ENCODE data around the gene SULT1E1.
"Not testable (repeated sequence)": the region's sequence is repeated elsewhere in the genome, so short reads cannot be mapped to it uniquely, and the experiment has no call there.

SULT1E1 gene

DNA sequence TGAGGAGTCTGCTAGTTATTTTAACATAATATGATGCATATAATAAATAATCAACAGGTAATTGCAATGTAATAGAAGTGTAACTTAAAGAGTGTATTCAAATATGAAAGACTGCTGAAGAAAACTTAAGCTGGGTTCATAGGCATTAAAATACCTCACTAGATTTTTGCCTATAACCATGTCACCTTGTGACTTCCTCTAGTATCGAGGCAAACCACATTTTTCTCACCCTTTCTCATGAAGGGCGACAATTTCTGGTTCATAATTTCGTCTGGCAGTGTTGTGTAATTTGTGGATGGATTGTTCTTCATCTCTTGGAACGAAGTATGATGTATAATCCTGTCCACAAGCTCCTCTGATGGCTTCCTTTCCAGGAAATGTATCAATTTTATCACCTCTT is 16.0 kb downstream of the SULT1E1 start:
- no peak for DNase-seq (ENCODE audit: low read depth, low spot score)

DNA sequence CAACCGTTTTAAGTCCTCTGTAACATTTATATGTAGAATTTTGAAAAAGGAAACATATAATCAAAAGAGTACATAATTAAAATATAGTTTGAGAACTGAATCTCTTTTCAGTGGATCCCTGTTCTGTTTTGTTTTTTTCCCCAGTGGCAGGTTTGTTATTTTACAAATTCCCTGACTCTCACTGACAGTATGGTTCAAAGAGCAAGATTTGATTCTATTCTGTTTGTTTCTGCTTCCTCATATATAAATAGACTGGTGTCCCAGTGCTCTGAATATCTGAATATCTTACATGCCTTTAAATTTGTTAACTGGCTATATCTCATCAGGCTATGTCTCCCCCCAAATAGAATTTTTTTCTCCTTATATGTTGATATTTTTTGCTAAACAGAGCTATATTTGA is 16.6 kb downstream of the SULT1E1 start:
- no peak for DNase-seq (ENCODE audit: low read depth, low spot score)

DNA sequence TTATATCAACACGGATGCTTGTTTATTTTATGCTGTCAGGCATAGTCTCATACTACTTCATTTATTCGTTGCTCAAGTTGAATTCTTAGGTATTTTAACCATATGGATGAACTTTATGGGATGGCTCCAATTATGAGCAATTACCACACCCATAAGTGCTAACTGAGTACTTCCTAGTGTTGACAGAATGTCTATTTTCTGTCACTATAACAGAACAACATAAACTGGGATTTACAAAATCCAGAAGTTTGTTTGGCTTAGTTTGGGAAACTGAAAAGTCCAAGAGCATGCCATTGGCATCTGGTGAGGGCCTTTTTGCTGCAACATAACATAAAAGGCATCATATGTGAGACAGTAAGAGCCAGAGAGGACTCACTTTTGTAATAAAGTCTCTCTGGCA is 21.0 kb downstream of the SULT1E1 start:
- DNase-seq (ENCODE audit: low read depth, low spot score) = no peak

DNA sequence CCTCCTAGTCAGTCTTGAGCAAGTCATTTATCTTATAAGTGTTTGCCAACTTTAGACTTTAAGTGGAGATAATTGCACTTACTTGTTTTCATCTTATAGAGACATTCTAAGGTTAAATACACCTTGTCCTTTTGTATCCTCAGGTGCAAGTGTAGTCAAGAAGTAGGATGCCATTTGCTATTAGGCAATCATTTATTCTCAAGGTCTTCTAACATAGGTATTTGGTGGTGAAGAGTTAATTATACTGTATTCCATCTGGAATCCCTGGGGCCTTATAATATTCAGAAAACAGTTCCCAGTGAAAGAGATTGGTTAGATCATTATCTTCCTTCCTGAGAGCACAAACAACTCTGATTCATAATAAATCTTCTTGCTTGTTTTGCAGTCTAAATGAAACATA is 23.7 kb downstream of the SULT1E1 start:
- DNase-seq (ENCODE audit: low read depth, low spot score) = no peak

DNA sequence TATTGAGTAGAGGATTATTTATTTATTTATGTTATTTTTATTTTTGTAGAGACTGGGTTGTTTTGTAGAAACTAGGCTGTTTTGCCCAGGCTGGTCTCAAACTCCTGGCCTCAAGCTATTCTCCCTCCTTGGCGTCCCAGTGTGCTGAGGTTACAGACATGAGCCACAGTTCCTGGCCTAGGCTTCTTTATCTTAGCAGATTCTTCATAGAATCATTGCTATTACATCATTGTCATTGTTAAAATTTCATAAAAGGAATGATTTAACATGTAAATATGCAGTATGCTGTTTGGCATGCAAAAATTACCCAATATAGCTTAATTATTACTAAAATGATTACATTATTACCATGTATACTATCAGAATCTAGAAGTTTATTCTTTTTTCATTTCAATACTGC is 24.2 kb downstream of the SULT1E1 start:
- no peak for DNase-seq (ENCODE audit: low read depth, low spot score)

DNA sequence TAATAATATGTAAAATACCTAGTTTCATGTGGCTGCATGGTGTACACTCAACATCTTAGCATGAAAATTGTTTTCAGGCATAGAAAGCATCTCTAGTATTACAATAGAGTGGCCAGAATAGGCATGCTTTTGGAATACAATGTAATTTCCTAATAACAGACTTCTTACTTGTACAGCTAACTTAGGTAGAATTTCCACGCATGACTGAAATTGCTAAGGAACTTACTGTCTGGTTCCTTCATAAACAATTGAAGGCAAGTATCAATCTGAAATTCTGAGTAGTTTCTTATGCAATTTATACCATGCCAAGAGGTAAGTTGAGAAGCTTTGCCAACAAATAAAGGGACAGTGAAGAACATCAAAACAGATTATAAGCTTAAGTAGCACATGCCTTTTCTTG is 26.7 kb downstream of the SULT1E1 start:
- DNase-seq (ENCODE audit: low read depth, low spot score) = no peak

DNA sequence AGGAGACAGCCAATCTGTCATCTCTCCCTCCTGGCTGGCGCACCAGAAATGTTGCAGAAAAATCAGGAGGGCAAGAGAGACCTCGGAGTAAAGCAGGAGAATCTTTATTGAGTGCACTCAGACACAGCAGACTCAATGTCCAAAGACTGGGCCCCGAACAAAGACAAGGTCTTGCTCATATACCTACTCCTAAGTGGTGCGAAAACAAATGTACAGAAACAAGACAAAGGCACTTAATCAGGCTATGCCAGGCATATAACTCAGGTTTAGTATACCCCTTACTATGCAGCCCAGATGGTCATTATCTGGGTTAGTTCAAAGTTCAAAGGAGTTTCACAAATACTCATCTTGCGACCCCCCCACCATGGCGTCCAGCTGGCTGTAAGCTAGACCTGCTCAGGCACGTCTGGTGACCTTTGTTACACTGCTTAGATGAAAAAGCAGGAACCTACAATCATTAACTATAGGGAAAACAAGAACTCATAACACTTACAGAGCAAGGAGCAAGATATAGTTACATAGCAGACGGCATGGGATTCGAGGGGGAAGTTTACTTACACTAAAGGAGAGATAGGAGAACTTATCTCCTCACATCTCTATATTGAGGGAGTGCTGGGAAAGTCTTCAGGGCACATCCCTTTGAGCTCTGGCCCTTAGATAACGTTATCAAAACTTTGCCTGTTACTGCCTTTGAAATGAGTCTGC is 27.5 kb downstream of the SULT1E1 start:
- no peak for DNase-seq (ENCODE audit: low read depth, low spot score)

DNA sequence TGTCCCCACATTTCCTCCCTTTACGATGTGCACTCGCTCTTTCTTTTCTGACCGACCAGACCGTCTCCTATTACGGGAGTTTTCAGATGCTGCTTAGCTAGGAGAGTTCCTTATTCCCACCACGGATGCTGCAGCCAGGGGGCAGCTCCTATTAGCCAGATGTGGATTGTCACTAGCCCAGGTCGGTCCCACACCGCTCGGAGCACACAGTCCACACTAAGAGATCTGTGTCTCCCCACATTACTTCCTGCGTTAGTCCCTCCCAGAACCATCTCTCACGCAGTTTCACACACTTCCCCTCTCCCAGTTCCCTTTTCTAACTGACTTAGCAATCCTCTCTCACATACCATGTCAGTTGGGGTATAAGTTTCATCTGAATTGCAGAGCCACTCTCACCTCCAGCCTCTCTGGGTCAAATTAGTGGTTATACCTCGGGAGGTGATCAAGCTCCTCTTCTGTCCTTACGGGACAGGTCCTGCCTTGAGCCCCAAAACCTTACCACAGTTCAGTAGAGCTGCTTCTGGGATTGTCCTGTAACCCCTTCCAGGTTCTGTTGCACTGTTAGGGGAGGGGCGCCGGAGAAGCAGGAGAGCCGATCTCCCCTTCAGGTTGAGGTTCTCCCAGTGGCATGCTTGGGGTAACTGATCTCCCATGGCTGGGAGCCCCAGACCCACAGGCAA is 28.2 kb downstream of the SULT1E1 start:
- DNase-seq (ENCODE audit: low read depth, low spot score) = no peak

DNA sequence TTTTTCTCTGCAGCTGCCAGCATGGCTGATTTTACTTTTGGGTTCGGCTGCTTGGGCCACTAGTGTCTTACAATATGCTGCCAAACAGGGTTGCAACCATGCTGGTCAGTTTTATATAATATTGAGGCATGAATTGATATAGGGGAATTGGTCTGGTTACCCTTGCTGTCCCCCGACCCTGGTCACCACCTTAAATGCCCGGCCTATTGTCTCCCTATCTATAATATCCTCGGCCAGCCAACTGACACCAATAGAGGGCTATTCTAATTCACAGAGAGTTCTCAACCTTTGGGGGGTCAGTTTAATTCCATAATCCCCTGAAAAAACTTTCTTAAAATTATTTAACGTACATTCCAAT is 28.7 kb downstream of the SULT1E1 start:
- DNase-seq (ENCODE audit: low read depth, low spot score) = no peak

DNA sequence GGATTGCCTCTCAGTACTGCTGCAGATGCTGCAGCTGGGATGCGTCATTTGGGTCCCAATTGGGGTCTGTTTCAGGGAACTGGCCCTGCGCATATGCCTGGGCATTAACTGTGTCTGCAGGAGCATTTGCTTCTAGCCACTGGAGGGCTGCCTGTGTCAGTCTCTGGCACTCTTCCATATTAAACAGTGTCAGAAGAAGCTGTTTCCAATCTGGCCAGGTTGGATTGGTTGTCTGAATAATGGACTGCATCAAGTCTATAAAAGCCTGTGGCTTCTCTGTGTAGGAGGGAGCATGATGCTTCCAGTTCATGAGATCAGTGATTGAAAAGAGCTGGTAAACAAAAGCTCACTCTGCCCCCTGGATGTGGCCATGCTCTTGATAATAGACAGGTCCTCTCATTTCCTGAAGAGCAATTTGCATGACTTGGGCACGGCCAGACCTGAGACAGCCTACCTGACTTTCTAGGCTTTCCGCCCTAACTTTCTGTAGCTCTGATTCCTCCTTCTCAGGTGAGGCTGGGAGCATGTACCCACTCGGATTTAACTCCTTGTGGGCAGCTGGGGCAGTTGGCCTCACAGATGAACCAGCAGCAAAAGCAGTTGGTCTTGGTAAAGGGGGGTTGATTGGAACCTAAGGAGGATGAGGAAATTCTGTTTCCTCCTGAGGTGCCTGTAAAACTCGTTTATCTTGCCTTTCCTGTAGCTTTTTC is 29.2 kb downstream of the SULT1E1 start:
- peak; percentile 6 for DNase-seq (ENCODE audit: low read depth, low spot score)

DNA sequence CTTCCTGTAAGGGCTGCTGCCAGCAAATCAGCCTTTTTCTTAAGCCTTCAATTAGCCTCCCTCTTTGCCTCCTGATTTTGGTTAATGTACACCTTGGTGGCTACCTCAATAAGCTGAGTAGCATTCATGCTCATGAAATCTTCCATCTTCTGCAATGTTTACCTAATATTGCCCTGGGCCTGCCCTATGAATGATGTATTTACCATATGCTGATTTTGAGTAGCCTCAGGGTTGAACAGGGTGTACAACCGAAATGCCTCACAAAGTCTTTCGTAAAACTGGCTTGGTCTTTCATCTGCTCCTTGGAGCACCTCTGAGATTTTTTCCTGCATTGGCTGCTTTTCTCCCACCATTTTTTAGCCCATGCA is 29.8 kb downstream of the SULT1E1 start:
- no peak for DNase-seq (ENCODE audit: low read depth, low spot score)

DNA sequence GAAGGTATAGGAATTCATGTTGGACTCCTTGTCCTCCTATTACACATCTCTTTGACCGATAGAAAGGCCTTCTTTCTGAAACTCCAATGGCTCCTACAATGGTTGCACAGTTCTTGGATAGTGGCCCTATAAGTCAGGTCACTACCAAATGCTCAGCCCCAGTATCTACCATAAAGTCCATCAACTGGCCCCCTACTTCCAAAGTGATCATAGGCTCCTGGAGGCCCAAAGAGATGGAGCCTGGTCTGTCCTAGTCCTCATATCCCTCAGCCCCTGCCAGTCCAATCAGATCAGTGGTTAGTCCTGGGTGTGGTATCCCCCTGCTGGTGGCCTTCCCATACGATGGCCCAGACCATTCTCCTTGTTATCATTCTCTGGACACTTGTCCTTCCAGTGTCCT is 30.3 kb downstream of the SULT1E1 start:
- no peak for DNase-seq (ENCODE audit: low read depth, low spot score)

DNA sequence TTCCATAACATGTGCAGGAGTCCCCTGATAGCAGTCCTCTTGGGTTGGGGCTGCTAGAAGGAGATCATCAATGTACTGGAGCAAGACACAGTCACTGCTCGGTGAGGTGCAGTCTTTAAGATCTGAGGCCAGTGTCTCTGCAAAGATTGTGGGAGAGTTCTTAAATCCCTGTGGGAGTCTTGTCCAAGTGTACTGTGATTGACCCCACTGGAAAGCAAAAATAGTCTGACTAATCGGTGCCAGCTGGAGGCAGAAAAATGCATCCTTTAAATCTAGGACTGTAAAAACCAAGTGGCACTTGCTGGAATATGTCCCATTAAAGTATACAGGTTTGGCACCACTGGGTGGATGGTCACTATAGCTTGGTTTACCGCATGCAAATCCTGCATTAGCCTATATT is 31.1 kb downstream of the SULT1E1 start:
- no peak for DNase-seq (ENCODE audit: low read depth, low spot score)

DNA sequence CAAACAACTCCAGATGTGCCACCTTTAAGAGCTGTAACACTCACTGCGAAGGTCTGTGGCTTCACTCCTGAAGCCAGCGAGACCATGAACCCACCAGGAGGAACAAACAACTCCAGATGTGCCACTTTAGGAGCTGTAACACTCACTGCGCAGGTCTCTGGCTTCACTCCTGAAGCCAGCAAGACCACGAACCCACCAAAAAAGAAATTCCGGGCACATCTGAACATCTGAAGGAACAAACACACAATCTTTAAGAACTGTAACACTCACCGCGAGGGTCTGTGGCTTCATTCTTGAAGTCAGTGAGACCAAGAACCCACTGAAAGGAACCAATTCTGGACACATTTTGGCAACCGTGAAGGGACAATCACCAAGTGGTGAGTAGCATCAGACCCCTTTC is 34.9 kb downstream of the SULT1E1 start:
- DNase-seq (ENCODE audit: low read depth, low spot score) = not testable (repeated sequence)

DNA sequence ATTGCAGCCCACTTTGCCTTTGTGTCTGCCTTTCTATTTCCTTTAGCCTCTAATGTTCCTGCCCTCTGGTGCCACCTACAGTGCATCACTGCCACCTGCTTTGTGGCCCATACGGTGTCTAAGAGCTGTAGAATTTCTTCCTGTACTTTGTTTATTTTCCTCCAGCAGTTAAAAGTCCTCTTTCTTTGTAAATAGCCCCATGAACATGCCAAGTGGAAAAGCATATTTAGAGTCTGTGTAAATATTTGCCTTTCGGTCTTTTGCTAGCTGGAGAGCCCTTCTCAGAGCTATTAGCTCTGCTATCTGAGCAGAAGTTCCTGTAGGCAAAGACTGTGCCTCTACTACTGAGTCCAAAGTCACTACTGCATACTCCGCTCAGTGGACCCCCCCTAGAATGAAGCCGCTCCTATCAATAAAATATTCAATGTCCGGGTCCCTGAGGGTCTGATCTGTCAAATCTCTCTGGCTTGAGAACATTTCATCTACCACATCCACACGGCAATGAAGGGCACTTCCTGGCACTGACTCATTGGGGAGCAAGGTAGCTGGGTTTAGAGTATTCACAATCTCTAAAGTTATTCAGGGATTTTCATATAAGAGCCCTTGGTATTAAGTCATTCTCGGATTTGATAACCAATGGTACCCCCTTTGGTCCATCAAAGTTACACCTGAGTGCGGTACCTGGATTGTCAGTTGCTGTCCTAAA is 36.3 kb downstream of the SULT1E1 start:
- peak; percentile 7 for DNase-seq (ENCODE audit: low read depth, low spot score)

DNA sequence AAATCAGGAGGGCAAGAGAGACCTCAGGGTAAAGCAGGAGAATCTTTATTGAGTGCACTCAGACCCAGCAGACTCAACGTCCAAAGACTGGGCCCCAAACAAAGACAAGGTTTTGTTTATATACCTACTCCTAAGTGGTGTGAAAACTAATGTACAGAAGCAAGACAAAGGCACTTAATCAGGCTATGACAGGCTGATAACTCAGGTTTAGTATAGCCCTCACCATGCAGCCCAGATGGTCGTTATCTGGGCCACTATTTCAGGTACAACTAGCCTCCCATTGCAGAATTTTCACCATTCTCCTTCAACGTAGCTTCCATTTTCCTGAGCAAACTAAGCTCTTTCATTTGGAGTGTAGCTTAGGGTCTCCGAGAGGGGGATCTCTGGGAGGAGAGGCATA is 36.9 kb downstream of the SULT1E1 start:
- DNase-seq (ENCODE audit: low read depth, low spot score) = no peak

DNA sequence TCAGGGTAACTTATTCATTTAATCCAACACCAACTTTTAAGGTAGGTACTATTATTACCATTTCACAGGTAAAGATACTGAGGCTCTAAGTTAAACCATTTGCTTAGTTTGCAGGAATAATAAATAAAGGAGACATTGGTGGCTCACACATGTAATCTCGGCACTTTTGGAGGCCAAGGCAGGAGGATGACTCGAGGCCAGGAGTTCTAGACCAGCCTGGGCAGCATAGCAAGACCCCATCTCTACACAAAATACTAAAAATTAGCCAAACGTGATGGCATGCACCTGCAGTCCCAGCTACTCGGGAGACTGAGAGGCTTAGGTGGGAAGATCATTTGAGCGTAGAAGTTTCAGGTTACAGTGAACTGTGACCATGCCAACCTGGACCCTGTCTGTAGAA is 37.7 kb downstream of the SULT1E1 start:
- no peak for DNase-seq (ENCODE audit: low read depth, low spot score)

DNA sequence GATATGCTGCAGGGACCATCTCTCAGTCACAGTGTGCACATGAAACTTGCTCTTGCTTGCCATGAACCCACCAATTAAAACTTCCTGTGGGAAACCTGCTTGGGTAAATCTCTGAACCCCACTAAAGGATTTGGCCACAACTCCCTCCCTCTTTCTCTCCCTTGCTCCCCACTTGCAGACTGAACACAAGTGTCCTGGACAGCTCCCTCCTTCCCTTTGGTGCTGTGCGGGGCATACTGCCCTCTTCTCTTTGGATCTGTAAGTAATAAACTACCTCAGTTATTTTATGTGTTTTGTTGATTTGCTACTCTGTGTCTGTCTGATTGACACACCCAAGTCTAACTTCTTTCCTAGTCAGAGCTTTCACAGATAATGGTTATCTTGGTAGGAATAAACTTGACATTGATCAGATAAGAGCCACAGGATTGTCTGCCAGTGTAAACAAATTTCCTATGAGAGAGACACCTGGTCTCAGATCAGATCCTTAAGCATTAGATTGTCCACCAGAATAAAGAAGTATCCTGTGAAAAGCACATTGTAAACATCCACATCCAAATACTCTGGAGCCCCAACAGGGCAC is 41.8 kb downstream of the SULT1E1 start:
- DNase-seq (ENCODE audit: low read depth, low spot score) = no peak

DNA sequence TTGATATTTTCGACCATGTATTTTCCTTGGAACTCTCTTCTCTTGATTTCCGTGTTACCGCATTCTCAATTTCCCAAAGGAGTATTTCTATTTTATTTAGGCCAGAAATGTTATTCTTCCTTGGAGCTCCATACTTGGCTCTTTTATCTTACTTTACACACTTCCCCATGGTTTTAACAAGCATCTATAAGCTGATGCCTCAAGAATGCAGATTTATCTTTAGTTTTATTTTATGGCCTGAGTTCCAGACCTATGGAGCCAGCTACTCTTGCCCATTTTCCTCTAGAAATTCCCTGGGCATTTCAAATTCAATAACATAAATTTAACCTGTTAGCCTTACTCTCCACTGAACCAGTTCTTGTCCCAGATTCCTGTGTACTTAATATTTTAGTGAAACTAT is 43.7 kb downstream of the SULT1E1 start:
- no peak for DNase-seq (ENCODE audit: low read depth, low spot score)

DNA sequence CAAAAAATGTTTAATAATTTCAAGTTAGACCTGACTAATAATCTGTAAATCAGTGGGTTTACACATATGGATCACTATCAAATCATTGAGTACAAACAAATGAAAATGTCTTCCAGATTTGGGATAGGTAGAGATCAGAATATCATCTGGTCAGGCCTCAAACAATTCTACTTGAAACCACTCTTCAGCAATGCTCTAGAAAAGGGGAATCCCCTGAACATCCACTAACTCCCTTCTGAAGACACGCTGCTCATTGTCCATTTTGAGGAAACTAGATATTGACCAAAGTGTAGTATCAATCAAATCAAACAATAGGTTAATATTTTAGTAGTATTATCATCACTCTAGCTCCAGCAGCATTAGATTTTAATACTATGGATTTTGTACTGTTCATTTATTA is 46.3 kb downstream of the SULT1E1 start:
- DNase-seq (ENCODE audit: low read depth, low spot score) = no peak

DNA sequence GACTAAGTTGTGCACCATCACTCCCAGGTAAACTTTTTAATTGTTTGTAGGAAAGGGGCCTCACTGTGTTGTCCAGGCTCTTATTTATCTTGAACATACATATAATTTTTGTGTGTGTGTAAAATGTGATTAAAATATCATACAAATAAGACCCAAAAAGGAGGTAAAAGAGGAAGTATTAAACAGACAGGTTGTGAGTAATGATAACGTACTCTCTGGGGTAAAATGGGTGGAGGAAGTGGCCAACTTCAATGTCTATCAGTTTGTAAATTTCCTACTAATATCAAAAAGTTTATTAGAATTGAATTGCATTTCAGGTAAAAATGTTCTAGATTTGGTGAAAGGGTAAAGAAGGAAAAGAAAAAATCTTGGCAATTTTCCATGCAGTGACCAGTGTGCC is 48.8 kb downstream of the SULT1E1 start:
- DNase-seq (ENCODE audit: low read depth, low spot score) = no peak

DNA sequence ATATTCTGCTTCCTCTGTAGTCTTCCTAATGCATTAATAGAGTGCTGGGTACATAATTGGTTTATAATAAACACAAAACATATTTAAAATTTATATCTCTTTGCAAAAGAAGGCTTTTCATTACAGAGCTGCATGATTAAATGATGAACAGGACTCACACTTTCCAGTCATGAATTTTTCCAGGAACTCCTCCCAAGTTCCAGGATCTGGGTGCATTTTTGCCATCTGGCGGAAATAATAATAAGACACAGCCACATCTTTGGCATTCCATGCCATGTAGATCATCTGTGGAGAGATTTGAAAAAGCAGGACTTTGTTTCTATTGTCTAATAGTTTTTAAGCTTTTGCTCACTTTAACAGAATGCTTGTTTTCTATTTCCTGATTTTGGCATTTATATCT is 59.3 kb downstream of the SULT1E1 start:
- DNase-seq (ENCODE audit: low read depth, low spot score) = peak; percentile 16

Measured in astrocyte of the hippocampus (primary cell).